Neural cell (in vitro differentiated cells): Measurements from ENCODE around the gene CLNK. TPM values are rescaled to one million over a fixed set of nuclear protein-coding genes. Genes with fewer than 3 reads are reported as not detected.

Experiments used
- H2AFZ ChIP-seq: fragments of 200-600, 300-800 bp; sonication (generic), shearing (Covaris generic); 2 replicates; pipeline ENCODE4 v1.6.0; 2014; ENCODE audit warnings: low read depth, mild to moderate bottlenecking, antibody characterized with exemption, low read length, moderate library complexity
- H3F3A ChIP-seq: fragments of 200-600 bp; shearing (Covaris generic); 2 replicates; pipeline ENCODE4 v1.6.1; 2016; ENCODE audit warnings: mild to moderate bottlenecking, moderate library complexity, mixed read lengths, antibody characterized with exemption, low read length; ENCODE audit not compliant: insufficient read depth, poor library complexity, severe bottlenecking
- H3K27ac ChIP-seq: fragments of 200-600, 300-800 bp; sonication (generic), shearing (Covaris generic); 2 replicates; pipeline ENCODE4 v1.5.1; 2014; ENCODE audit warnings: mild to moderate bottlenecking, low read length, moderate library complexity
- H3K27me3 ChIP-seq: fragments of 300-800, 200-600 bp; sonication (generic), shearing (Covaris generic); 2 replicates; pipeline ENCODE4 v1.6.0; 2014; ENCODE audit warnings: mild to moderate bottlenecking, low read depth, low read length, moderate library complexity; ENCODE audit not compliant: insufficient read depth
- H3K36me3 ChIP-seq: fragments of 300-800, 200-600 bp; sonication (generic), shearing (Covaris generic); 2 replicates; pipeline ENCODE4 v1.5.1; 2014; ENCODE audit warnings: mild to moderate bottlenecking, antibody characterized with exemption, low read length, moderate library complexity; ENCODE audit not compliant: insufficient read depth
- H3K4me2 ChIP-seq: fragments of 300-800, 200-600 bp; sonication (generic), shearing (Covaris generic); 2 replicates; pipeline ENCODE4 v1.6.0; 2014; ENCODE audit warnings: mild to moderate bottlenecking, low read length
- H3K4me3 ChIP-seq: fragments of 300-800, 200-600 bp; sonication (generic), shearing (Covaris generic); 2 replicates; pipeline ENCODE4 v1.5.1; 2014; ENCODE audit warnings: mild to moderate bottlenecking, low read length, moderate library complexity
- H3K79me2 ChIP-seq: fragments of 200-600 bp; shearing (Covaris generic); replicated peaks from 2 replicates; pipeline ENCODE4 v1.6.0; 2014; ENCODE audit warnings: mild to moderate bottlenecking, low read length, moderate library complexity; ENCODE audit not compliant: insufficient read depth
- H3K9ac ChIP-seq: fragments of 300-800, 200-600 bp; sonication (generic), shearing (Covaris generic); 2 replicates; pipeline ENCODE4 v1.6.1; 2016; ENCODE audit warnings: mild to moderate bottlenecking, low read length, mixed read lengths
- H3K9me2 ChIP-seq: fragments of 200-600 bp; shearing (Covaris generic); 2 replicates; pipeline ENCODE4 v1.6.1; 2016; ENCODE audit warnings: mild to moderate bottlenecking, low read length, mixed read lengths; ENCODE audit not compliant: insufficient read depth
- H3K9me3 ChIP-seq: fragments of 200-600, 300-800 bp; sonication (generic), shearing (Covaris generic); 2 replicates; pipeline ENCODE4 v1.6.1; 2016; ENCODE audit warnings: mild to moderate bottlenecking, mixed run types, low read length, moderate library complexity, mixed read lengths
- H4K20me1 ChIP-seq: fragments of 200-600 bp; shearing (Covaris generic); 2 replicates; pipeline ENCODE4 v1.6.1; 2016; ENCODE audit warnings: mild to moderate bottlenecking, mixed run types; ENCODE audit not compliant: insufficient read depth
- CTCF ChIP-seq: fragments of 450-650 bp; IDR thresholded peaks from 2 replicates; pipeline ENCODE4 v1.5.1; 2014; ENCODE audit warnings: antibody characterized with exemption, mild to moderate bottlenecking, moderate library complexity; ENCODE audit not compliant: poor library complexity, severe bottlenecking
- EP300 ChIP-seq: fragments of 450-650 bp; conservative IDR thresholded peaks from 2 replicates; pipeline ENCODE4 v1.6.1; 2014; ENCODE audit warnings: antibody characterized with exemption, mild to moderate bottlenecking, moderate library complexity; ENCODE audit not compliant: poor library complexity, severe bottlenecking
- EZH2 ChIP-seq: fragments of 200-600, 300-800 bp; shearing (Covaris generic), sonication (generic); IDR thresholded peaks from 2 replicates; pipeline ENCODE4 v1.6.1; 2014; ENCODE audit warnings: antibody characterized with exemption, low read length, borderline replicate concordance, mild to moderate bottlenecking; ENCODE audit not compliant: insufficient read depth, poor library complexity, severe bottlenecking
- MXI1 ChIP-seq: fragments of 450-650 bp; conservative IDR thresholded peaks from 2 replicates; pipeline ENCODE4 v1.6.1; 2014; ENCODE audit warnings: antibody characterized with exemption, mild to moderate bottlenecking; ENCODE audit not compliant: poor library complexity, severe bottlenecking
- POLR2AphosphoS5 ChIP-seq: IDR thresholded peaks from 2 replicates; pipeline ENCODE4 v1.6.1; 2012
- RAD21 ChIP-seq: fragments of 450-650 bp; conservative IDR thresholded peaks from 2 replicates; pipeline ENCODE4 v1.6.1; 2014; ENCODE audit warnings: antibody characterized with exemption, mild to moderate bottlenecking, moderate library complexity
- REST ChIP-seq: IDR thresholded peaks from 2 replicates; pipeline ENCODE4 v1.6.1; 2012; ENCODE audit warnings: borderline replicate concordance
- SMC3 ChIP-seq: fragments of 450-650 bp; conservative IDR thresholded peaks from 2 replicates; pipeline ENCODE4 v1.6.1; 2014; ENCODE audit warnings: antibody characterized with exemption, mild to moderate bottlenecking, moderate library complexity; ENCODE audit not compliant: poor library complexity
- TAF1 ChIP-seq: IDR thresholded peaks from 2 replicates; pipeline ENCODE4 v1.6.1; 2012; ENCODE audit warnings: low read depth
- polyA plus RNA-seq: library from polyadenylated mRNA; depleted of rRNA; stranded (reverse); fragments of >200 nt; gene quantifications from 2 replicates; pipeline ENCODE4 v1.2.3, GENCODE V29; 2014

The CLNK gene
- polyA plus RNA-seq, 1 donor from 2014 or later = not detected

GRCh38 chr4:10577508-10578426 lies 106.8 kb downstream of the CLNK start:
- H4K20me1 ChIP-seq = no peaks in the 10 kb centered on the region
- no peaks in the 10 kb centered on the region for H3K79me2 ChIP-seq
- H3F3A ChIP-seq = no peaks in the 10 kb centered on the region
- H3K4me3 ChIP-seq = no peak overlapping the region
- no peak overlapping the region for H2AFZ ChIP-seq
- H3K9ac ChIP-seq = no peak overlapping the region
- H3K36me3 ChIP-seq = no peaks in the 10 kb centered on the region
- H3K4me2 ChIP-seq = no peak overlapping the region
- H3K9me2 ChIP-seq = no peaks in the 10 kb centered on the region
- no peaks in the 10 kb centered on the region for H3K9me3 ChIP-seq
- no peaks in the 10 kb centered on the region for H3K27me3 ChIP-seq
- no peak overlapping the region for H3K27ac ChIP-seq
- no peak for TF ChIP-seq EZH2
- no peak for TF ChIP-seq EP300
- no peak for TF ChIP-seq TAF1
- no peak for TF ChIP-seq SMC3
- TF ChIP-seq RAD21 = no peak
- TF ChIP-seq MXI1 = no peak
- TF ChIP-seq CTCF = no peak
- TF ChIP-seq REST = no peak
- no peak for TF ChIP-seq POLR2AphosphoS5

- H3K9ac ChIP-seq = no peak overlapping the region
- H3K79me2 ChIP-seq = no peaks in the 10 kb centered on the region
- H4K20me1 ChIP-seq = no peaks in the 10 kb centered on the region
- no peak overlapping the region for H3K4me3 ChIP-seq
- no peaks in the 10 kb centered on the region for H3K36me3 ChIP-seq
- no peaks in the 10 kb centered on the region for H3K27me3 ChIP-seq
- H3K9me2 ChIP-seq = no peaks in the 10 kb centered on the region
- H3K27ac ChIP-seq = no peak overlapping the region
- no peaks in the 10 kb centered on the region for H3F3A ChIP-seq
- TF ChIP-seq RAD21 (no peak), CTCF (no peak), MXI1 (no peak)
- no peaks in the 10 kb centered on the region for H3K9me3 ChIP-seq
- H2AFZ ChIP-seq = no peak overlapping the region
- H3K4me2 ChIP-seq = no peak overlapping the region
These were observed 107.5 kb downstream of the CLNK start for GRCh38 chr4:10577018-10577417.
